SU-DHL-6 (cell line): ENCODE data around the gene NAV2.

ENCODE experiments used
- H2AFZ ChIP-seq: fragments of 200-600 bp; sonication (generic); 2 replicates; pipeline ENCODE4 v1.6.1; 2014; ENCODE audit warnings: low read depth, mild to moderate bottlenecking, moderate library complexity, mixed read lengths, antibody characterized with exemption, low read length; ENCODE audit not compliant: severe bottlenecking
- H3F3A ChIP-seq: fragments of 200-600 bp; shearing (Covaris generic); 2 replicates; pipeline ENCODE4 v1.6.0; 2016; ENCODE audit warnings: antibody characterized with exemption, mild to moderate bottlenecking; ENCODE audit not compliant: insufficient read depth
- H3K27ac ChIP-seq: fragments of 200-600 bp; sonication (generic); 2 replicates; pipeline ENCODE4 v1.5.1; 2016; ENCODE audit warnings: low read depth, mild to moderate bottlenecking, low read length, moderate library complexity, mixed read lengths
- H3K27me3 ChIP-seq: fragments of 200-600 bp; sonication (generic), shearing (Covaris generic); 2 replicates; pipeline ENCODE4 v1.6.0; 2014; ENCODE audit warnings: mild to moderate bottlenecking, low read length
- H3K36me3 ChIP-seq: fragments of 200-600 bp; sonication (generic); 2 replicates; pipeline ENCODE4 v1.6.1; 2014; ENCODE audit warnings: mild to moderate bottlenecking, low read length, mixed read lengths
- H3K4me2 ChIP-seq: fragments of 300-600, 200-600 bp; shearing (Covaris generic), sonication (generic); 2 replicates; pipeline ENCODE4 v1.6.0; 2014; ENCODE audit warnings: low read length, low read depth, mild to moderate bottlenecking; ENCODE audit not compliant: poor library complexity, severe bottlenecking
- H3K4me3 ChIP-seq: fragments of 200-600 bp; sonication (generic); 2 replicates; pipeline ENCODE4 v1.5.1; 2014; ENCODE audit warnings: antibody characterized with exemption, low read length, mild to moderate bottlenecking, mixed read lengths; ENCODE audit not compliant: insufficient read depth, poor library complexity, severe bottlenecking
- H3K79me2 ChIP-seq: fragments of 200-600 bp; sonication (generic); 2 replicates; pipeline ENCODE4 v1.6.1; 2014; ENCODE audit warnings: mild to moderate bottlenecking, low read length, moderate library complexity; ENCODE audit not compliant: insufficient read depth
- H3K9ac ChIP-seq: fragments of 200-600 bp; sonication (generic); 2 replicates; pipeline ENCODE4 v1.7.0; 2014; ENCODE audit warnings: mild to moderate bottlenecking, low read length
- H3K9me2 ChIP-seq: fragments of 200-600 bp; sonication (generic); replicated peaks from 2 replicates; pipeline ENCODE4 v1.6.1; 2014; ENCODE audit warnings: low read length; ENCODE audit not compliant: insufficient read depth
- H3K9me3 ChIP-seq: fragments of 200-600 bp; sonication (generic); 2 replicates; pipeline ENCODE4 v1.6.1; 2014; ENCODE audit warnings: low read length, mixed read lengths; ENCODE audit not compliant: insufficient read depth
- H4K20me1 ChIP-seq: fragments of 200-600 bp; sonication (generic); 2 replicates; pipeline ENCODE4 v1.6.1; 2014; ENCODE audit warnings: low read depth, mild to moderate bottlenecking, antibody characterized with exemption, low read length, moderate library complexity, mixed read lengths
- CTCF ChIP-seq: fragments of 200-600 bp; sonication (generic); IDR thresholded peaks from one replicate; pipeline ENCODE4 v1.5.1; 2017; ENCODE audit warnings: antibody characterized with exemption, mild to moderate bottlenecking, low read length, moderate library complexity; ENCODE audit not compliant: insufficient read depth, poor library complexity, severe bottlenecking
- EZH2phosphoT487 ChIP-seq: fragments of 200-600 bp; sonication (generic), shearing (Covaris generic); conservative IDR thresholded peaks from 2 replicates; pipeline ENCODE4 v1.6.1; 2018; ENCODE audit warnings: mild to moderate bottlenecking, antibody characterized with exemption, low read length, moderate library complexity, mixed read lengths

Gene NAV2

GRCh38 chr11:20038412-20038811, 325.8 kb downstream of the NAV2 start:
- H3K36me3 ChIP-seq, result no peaks in the 10 kb centered on the region
- H3K27me3 ChIP-seq, result no peaks in the 10 kb centered on the region
- H3F3A ChIP-seq, result no peaks in the 10 kb centered on the region
- H3K79me2 ChIP-seq, result no peaks in the 10 kb centered on the region
- no peak overlapping the region for H3K9ac ChIP-seq
- no peak for TF ChIP-seq CTCF
- no peak for TF ChIP-seq EZH2phosphoT487
- H2AFZ ChIP-seq, result no peak overlapping the region
- no peaks in the 10 kb centered on the region for H3K9me2 ChIP-seq
- no peaks in the 10 kb centered on the region for H3K9me3 ChIP-seq
- H3K4me3 ChIP-seq, result no peak overlapping the region
- H3K27ac ChIP-seq, result no peak overlapping the region
- no peak overlapping the region for H3K4me2 ChIP-seq
- H4K20me1 ChIP-seq, result no peaks in the 10 kb centered on the region

- Histone ChIP-seq H3K27me3 (no peaks in the 10 kb centered on the region), H3K4me3 (no peak overlapping the region), H2AFZ (no peak overlapping the region), H3K79me2 (no peaks in the 10 kb centered on the region), H3K9me2 (no peaks in the 10 kb centered on the region), H3K27ac (no peak overlapping the region), H3K36me3 (no peaks in the 10 kb centered on the region), H3F3A (no peaks in the 10 kb centered on the region), H3K4me2 (no peak overlapping the region), H3K9me3 (no peaks in the 10 kb centered on the region), H3K9ac (no peak overlapping the region), H4K20me1 (no peaks in the 10 kb centered on the region)
- TF ChIP-seq CTCF (no peak), EZH2phosphoT487 (no peak)
Observed at GRCh38 chr11:20038972-20039371, 326.3 kb downstream of the NAV2 start.

GRCh38 chr11:20041499-20041898, 328.9 kb downstream of the NAV2 start:
- H3K79me2 ChIP-seq, result no peaks in the 10 kb centered on the region
- H3F3A ChIP-seq, result no peaks in the 10 kb centered on the region
- H3K9me3 ChIP-seq, result no peaks in the 10 kb centered on the region
- TF ChIP-seq EZH2phosphoT487, result no peak
- no peak for TF ChIP-seq CTCF
- H3K27me3 ChIP-seq, result no peaks in the 10 kb centered on the region
- H2AFZ ChIP-seq, result no peak overlapping the region
- H4K20me1 ChIP-seq, result no peaks in the 10 kb centered on the region
- no peaks in the 10 kb centered on the region for H3K9me2 ChIP-seq
- H3K36me3 ChIP-seq, result no peaks in the 10 kb centered on the region
- no peak overlapping the region for H3K4me2 ChIP-seq
- H3K9ac ChIP-seq, result no peak overlapping the region
- no peak overlapping the region for H3K27ac ChIP-seq
- no peak overlapping the region for H3K4me3 ChIP-seq
